Activated CD8-positive, alpha-beta memory T cell treated with anti-CD3 and anti-CD28 coated beads, Interleukin-2, amount 50 U/mL, for 24 hours (primary cell): ENCODE data around the gene RFLNA.
"Not testable (repeated sequence)": the region's sequence is repeated elsewhere in the genome, so short reads cannot be mapped to it uniquely, and the experiment has no call there.

Source experiments
- DNase-seq: peaks from one replicate; pipeline ENCODE4 v3.0.0-alpha.2; 2020; ENCODE audit errors: extremely low read depth

Gene RFLNA

GRCh38 chr12:124283326-124283725 lies 11.6 kb upstream of the RFLNA start:
- no peak for DNase-seq

GRCh38 chr12:124284368-124284767 lies 10.5 kb upstream of the RFLNA start:
- no peak for DNase-seq

- DNase-seq = no peak
Observed at GRCh38 chr12:124286414-124286813, 8.5 kb upstream of the RFLNA start.

GRCh38 chr12:124286971-124287370 lies 7.9 kb upstream of the RFLNA start:
- no peak for DNase-seq

- no peak for DNase-seq
Observed at GRCh38 chr12:124289634-124290600, 5.0 kb upstream of the RFLNA start.

GRCh38 chr12:124292385-124292784 lies 2.5 kb upstream of the RFLNA start:
- DNase-seq = no peak

GRCh38 chr12:124293286-124294003 lies 1.4 kb upstream of the RFLNA start:
- DNase-seq = no peak

- no peak for DNase-seq
Observed at GRCh38 chr12:124295431-124296058, 652 bp downstream of the RFLNA start.

GRCh38 chr12:124296295-124296915 lies 1.5 kb downstream of the RFLNA start:
- DNase-seq = no peak

- DNase-seq = no peak
Observed at GRCh38 chr12:124296916-124297351, 2.0 kb downstream of the RFLNA start.

- no peak for DNase-seq
Observed at GRCh38 chr12:124297389-124297788, 2.5 kb downstream of the RFLNA start.

- DNase-seq = no peak
Observed at GRCh38 chr12:124297856-124298255, 3.0 kb downstream of the RFLNA start.

- DNase-seq = no peak
Observed at GRCh38 chr12:124298685-124299410, 4.0 kb downstream of the RFLNA start.

GRCh38 chr12:124299628-124300388 lies 4.9 kb downstream of the RFLNA start:
- DNase-seq = no peak

- DNase-seq = not testable (repeated sequence)
Observed at GRCh38 chr12:124300657-124301056, 5.8 kb downstream of the RFLNA start.

GRCh38 chr12:124301084-124301654 lies 6.3 kb downstream of the RFLNA start:
- no peak for DNase-seq

GRCh38 chr12:124302241-124302806 lies 7.4 kb downstream of the RFLNA start:
- DNase-seq = no peak

GRCh38 chr12:124302807-124303578 lies 8.1 kb downstream of the RFLNA start:
- no peak for DNase-seq
